Vagina (tissue), 2 donors: ENCODE measurements around the gene TMEM167B.

Experiments
- CTCF ChIP-seq, 3 experiments: fragments of 450-650 bp in 2 of 3; fragments of 200-600 bp in 1 of 3; sonication (generic) in 1 of 3; IDR thresholded peaks; one replicate each; pipeline ENCODE4 v1.5.1; 2017 to 2019; ENCODE audit warnings: antibody characterized with exemption in 3 of 3, mild to moderate bottlenecking in 2 of 3, moderate library complexity in 2 of 3
- POLR2A ChIP-seq, 2 donors: fragments of 450-650 bp; IDR thresholded peaks; one replicate each; pipeline ENCODE4 v1.6.1; 2017; ENCODE audit warnings: antibody characterized with exemption in 2 of 2, mild to moderate bottlenecking in 2 of 2, moderate library complexity in 2 of 2
- POLR2AphosphoS5 ChIP-seq, 2 donors: sonication (generic); formaldehyde crosslinking; IDR thresholded peaks; one replicate each; pipeline ENCODE4 v1.9.0; 2017; ENCODE audit warnings: antibody characterized with exemption in 2 of 2, mild to moderate bottlenecking in 2 of 2, low read depth in 1 of 2; ENCODE audit not compliant: insufficient read depth in 1 of 2

DNA sequence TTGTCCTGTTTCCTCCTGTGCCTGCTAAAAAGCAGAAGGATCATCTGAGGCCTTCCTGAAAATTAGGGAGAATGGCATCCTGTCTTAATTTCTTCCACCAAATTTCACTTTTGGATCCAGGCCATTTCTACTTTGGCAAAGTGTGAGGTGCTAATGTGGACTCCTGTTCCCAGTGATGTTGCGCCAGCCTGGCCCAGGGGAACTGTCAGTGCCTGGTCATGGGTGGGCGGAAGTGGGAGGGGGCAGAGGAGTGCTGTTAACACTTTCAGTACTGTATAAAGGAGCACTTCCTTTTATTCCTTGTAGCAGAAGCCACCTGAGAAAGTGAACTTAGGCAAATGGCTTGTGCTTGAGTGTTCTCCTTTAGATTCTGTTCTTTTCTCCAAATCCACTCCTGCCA, 43.3 kb downstream of the TMEM167B start:
- TF ChIP-seq CTCF (IDR thresholded peaks at IDR 0.05) (no peak), POLR2AphosphoS5 (IDR thresholded peaks at IDR 0.05; ENCODE audit: insufficient read depth in 1 of 2, low read depth in 1 of 2) (no peak), POLR2A (IDR thresholded peaks at IDR 0.05) (no peak)
